Sigmoid colon (tissue), 7 donors: ENCODE data around the gene CENPVL1. TPM values are rescaled to one million over a fixed set of nuclear protein-coding genes. Genes with fewer than 3 reads are reported as not detected.

ENCODE experiments used
- DNase-seq: peaks from one replicate; pipeline ENCODE4 v3.0.0-alpha.2; 2019
- H3K27ac ChIP-seq, 4 donors: fragments of 200-600 bp; sonication (generic); one replicate each; pipeline ENCODE4 v1.5.1; 2016 to 2019; ENCODE audit warnings: mild to moderate bottlenecking in 1 of 4
- H3K27me3 ChIP-seq, 3 donors: fragments of 200-600 bp; sonication (generic); one replicate each; pipeline ENCODE4 v1.5.1; 2019; ENCODE audit warnings: mild to moderate bottlenecking in 1 of 3
- H3K36me3 ChIP-seq, 4 donors: fragments of 200-600 bp; sonication (generic); one replicate each; pipeline ENCODE4 v1.5.1; 2016 to 2019
- H3K4me1 ChIP-seq, 4 donors: fragments of 200-600 bp; sonication (generic); one replicate each; pipeline ENCODE4 v1.5.1; 2017 to 2019
- H3K4me3 ChIP-seq, 4 donors: fragments of 200-600 bp; sonication (generic); one replicate each; pipeline ENCODE4 v1.5.1; 2017 to 2019; ENCODE audit warnings: mild to moderate bottlenecking in 2 of 4, moderate library complexity in 1 of 4
- H3K9me3 ChIP-seq, 4 donors: fragments of 200-600 bp in 3 of 4; sonication (generic) in 3 of 4; one replicate each; pipeline versions ENCODE4 v1.5.1 to v1.6.1; 2013 to 2019
- EP300 ChIP-seq, 4 donors: sonication (generic); formaldehyde crosslinking; IDR thresholded peaks; one replicate each; pipeline ENCODE4 v1.6.1; 2017; ENCODE audit warnings: antibody characterized with exemption in 4 of 4
- POLR2A ChIP-seq, 2 donors: fragments of 450-650 bp; IDR thresholded peaks; one replicate each; pipeline ENCODE4 v1.6.1; 2016; ENCODE audit warnings: antibody characterized with exemption in 2 of 2, mild to moderate bottlenecking in 2 of 2, moderate library complexity in 2 of 2
- POLR2AphosphoS5 ChIP-seq, 4 donors: sonication (generic); formaldehyde crosslinking; IDR thresholded peaks; one replicate each; pipeline ENCODE4 v1.6.1; 2017; ENCODE audit warnings: antibody characterized with exemption in 4 of 4
- WGBS, 2 donors: extraction: QIAGEN DNeasy Blood & Tissue Kit; methylation state at CpG; one replicate each; pipeline ENCODE4 v1.1.7; 2013; 5-methylcytosine and 5-hydroxymethylcytosine counted together
- intact Hi-C: fragments of 100-400 bp; cut with DNase I; formaldehyde crosslinking; loops from one replicate; pipeline ENCODE4 v1.15.1; 2023
- polyA plus RNA-seq, 3 donors: library from polyadenylated mRNA; stranded (reverse); fragments of 200-250 nt; gene quantifications; one replicate each; pipeline ENCODE4 v1.2.3, GENCODE V29; 2013
- total RNA-seq, 4 donors: library from RNA; depleted of rRNA; stranded (reverse); fragments of >200 nt; gene quantifications; one replicate each; pipeline ENCODE4 v1.1.0, GENCODE V29; 2016
- TF ChIP-seq, protein P1 (sequence below), 4 experiments: fragments of 450-650 bp in 3 of 4; fragments of 200-600 bp in 1 of 4; IDR thresholded peaks; one replicate each; pipeline ENCODE4 v1.5.1; 2016 to 2019; ENCODE audit warnings: antibody characterized with exemption in 4 of 4, mild to moderate bottlenecking in 3 of 4, moderate library complexity in 2 of 4
- donor health status: healthy with polysubstance abuse.
- donor health status: Bipolar disorder and iron deficiency.
- donor health status: healthy.

The CENPVL1 gene
- total and polyA plus RNA-seq, 7 donors: not detected

DNA sequence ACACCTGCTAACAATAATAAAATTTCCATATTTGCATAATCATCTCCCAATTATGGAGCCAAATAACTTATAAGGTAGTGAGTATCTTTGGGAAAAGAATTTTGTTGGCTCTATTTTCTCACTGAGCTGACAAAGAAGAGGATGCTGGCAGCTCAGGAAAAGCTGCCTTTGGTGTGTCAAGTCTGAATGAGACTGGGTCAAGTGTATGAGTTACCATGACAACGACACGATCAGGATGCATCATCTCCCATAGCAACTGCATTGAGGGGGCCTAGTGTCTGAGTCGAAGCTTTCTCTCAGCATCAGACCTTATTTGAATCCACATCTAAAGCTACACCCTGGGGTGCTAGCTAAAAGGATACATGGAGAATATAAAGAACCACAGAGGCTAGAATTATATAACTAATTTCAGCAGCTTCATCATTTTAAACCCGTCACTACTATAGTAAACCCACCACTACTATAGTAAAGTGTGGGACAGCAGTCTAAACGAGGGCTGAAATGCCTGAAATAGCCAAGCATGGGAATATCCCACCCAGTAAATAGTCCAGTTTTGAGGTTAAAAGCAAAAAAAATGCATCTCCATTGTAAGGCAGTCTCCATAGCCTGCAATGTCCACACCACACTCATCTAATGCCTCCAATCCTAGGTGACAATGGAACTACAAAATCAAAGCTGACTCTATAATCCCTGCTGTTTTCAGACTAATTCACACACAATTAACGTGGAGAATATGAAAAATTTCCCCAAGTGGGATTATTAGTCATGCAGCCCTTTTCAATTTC lies 48.9 kb downstream of the CENPVL1 start:
- no peak overlapping the region for H3K4me3 ChIP-seq
- H3K9me3 ChIP-seq: no peaks in the 10 kb centered on the region
- H3K27me3 ChIP-seq: no peaks in the 10 kb centered on the region
- intact Hi-C loops: no loop called here
- no peaks in the 10 kb centered on the region for H3K36me3 ChIP-seq
- no peak for DNase-seq
- no peak for TF ChIP-seq POLR2A (IDR thresholded peaks at IDR 0.05)
- TF ChIP-seq, protein P1, sequence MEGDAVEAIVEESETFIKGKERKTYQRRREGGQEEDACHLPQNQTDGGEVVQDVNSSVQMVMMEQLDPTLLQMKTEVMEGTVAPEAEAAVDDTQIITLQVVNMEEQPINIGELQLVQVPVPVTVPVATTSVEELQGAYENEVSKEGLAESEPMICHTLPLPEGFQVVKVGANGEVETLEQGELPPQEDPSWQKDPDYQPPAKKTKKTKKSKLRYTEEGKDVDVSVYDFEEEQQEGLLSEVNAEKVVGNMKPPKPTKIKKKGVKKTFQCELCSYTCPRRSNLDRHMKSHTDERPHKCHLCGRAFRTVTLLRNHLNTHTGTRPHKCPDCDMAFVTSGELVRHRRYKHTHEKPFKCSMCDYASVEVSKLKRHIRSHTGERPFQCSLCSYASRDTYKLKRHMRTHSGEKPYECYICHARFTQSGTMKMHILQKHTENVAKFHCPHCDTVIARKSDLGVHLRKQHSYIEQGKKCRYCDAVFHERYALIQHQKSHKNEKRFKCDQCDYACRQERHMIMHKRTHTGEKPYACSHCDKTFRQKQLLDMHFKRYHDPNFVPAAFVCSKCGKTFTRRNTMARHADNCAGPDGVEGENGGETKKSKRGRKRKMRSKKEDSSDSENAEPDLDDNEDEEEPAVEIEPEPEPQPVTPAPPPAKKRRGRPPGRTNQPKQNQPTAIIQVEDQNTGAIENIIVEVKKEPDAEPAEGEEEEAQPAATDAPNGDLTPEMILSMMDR (IDR thresholded peaks at IDR 0.05): no peak
- no peak for TF ChIP-seq EP300 (IDR thresholded peaks at IDR 0.05)
- TF ChIP-seq POLR2AphosphoS5 (IDR thresholded peaks at IDR 0.05): no peak
- no peaks in the 10 kb centered on the region for H3K4me1 ChIP-seq
- WGBS, 2 donors: 71 to 72% methylated on average over 6 of the region's 6 CpGs
- no peak overlapping the region for H3K27ac ChIP-seq

DNA sequence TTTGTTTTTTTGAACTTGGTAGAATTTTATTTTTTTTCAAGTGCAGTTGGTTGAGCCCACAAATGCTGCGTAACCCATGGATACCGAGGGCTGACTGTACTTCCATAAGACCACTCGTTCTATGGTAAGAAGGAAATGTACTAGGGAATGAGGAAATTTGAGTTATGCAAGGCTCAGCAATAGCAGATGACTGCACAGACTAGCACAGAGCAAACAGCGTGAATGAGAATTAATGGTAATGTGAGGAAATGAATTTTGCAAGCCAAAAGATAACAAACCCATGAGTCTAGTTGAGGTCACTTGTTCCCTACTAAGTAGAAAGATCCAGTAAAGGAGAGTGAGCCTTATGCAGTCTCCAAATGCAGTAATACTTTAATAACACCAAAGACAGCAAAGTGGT lies 50.3 kb downstream of the CENPVL1 start:
- no peak overlapping the region for H3K4me3 ChIP-seq
- no peak for DNase-seq
- no peaks in the 10 kb centered on the region for H3K4me1 ChIP-seq
- TF ChIP-seq EP300 (IDR thresholded peaks at IDR 0.05): no peak
- no peak for TF ChIP-seq POLR2AphosphoS5 (IDR thresholded peaks at IDR 0.05)
- TF ChIP-seq, protein P1 (IDR thresholded peaks at IDR 0.05): no peak
- TF ChIP-seq POLR2A (IDR thresholded peaks at IDR 0.05): no peak
- no peaks in the 10 kb centered on the region for H3K9me3 ChIP-seq
- WGBS, 2 donors: 85 to 87% methylated on average over 4 of the region's 4 CpGs
- no peaks in the 10 kb centered on the region for H3K27me3 ChIP-seq
- H3K27ac ChIP-seq: no peak overlapping the region
- no peaks in the 10 kb centered on the region for H3K36me3 ChIP-seq
- intact Hi-C loops: no loop called here

Other genes with a start within 250 kb of the CENPVL1 start
- gene NUDT11, start 213.9 kb upstream of the CENPVL1 start, total RNA-seq: 1 to 10 TPM; 3.3 to 6.1 (median 4.5) TPM
- gene NUDT11, start 213.9 kb upstream of the CENPVL1 start, polyA plus RNA-seq: 1 to 10 TPM in 1 of 3 donors, under 1 TPM in 2; 0.46 to 1.1 (median 0.60) TPM
- gene CENPVL3, start 91.6 kb upstream of the CENPVL1 start, total RNA-seq: under 1 TPM in 1 of 4 donors, not detected in 3; 0.36 TPM
- not detected for gene CENPVL3, start 91.6 kb upstream of the CENPVL1 start, polyA plus RNA-seq
- gene CENPVL2, start 27.7 kb upstream of the CENPVL1 start, total RNA-seq: not detected
- gene CENPVL2, start 27.7 kb upstream of the CENPVL1 start, polyA plus RNA-seq: not detected
- gene GSPT2, start 32.9 kb downstream of the CENPVL1 start, total RNA-seq: 1 to 10 TPM; 3.7 to 7.5 (median 5.5) TPM
- gene GSPT2, start 32.9 kb downstream of the CENPVL1 start, polyA plus RNA-seq: 1 to 10 TPM; 1.8 to 8.0 (median 2.3) TPM
- 10 to 100 TPM; 34.6 to 51.4 (median 41.9) TPM for gene MAGED1, start 183.1 kb downstream of the CENPVL1 start, total RNA-seq
- gene MAGED1, start 183.1 kb downstream of the CENPVL1 start, polyA plus RNA-seq: 10 to 100 TPM; 27.0 to 47.2 (median 31.4) TPM